GM10847 (cell line): Measurements from ENCODE around the gene CENPX.

Experiments
- POLR2A ChIP-seq: IDR thresholded peaks from 2 replicates; pipeline ENCODE4 v1.6.1; 2011; ENCODE audit not compliant: insufficient read length; ENCODE audit errors: extremely low read depth

Gene CENPX

DNA sequence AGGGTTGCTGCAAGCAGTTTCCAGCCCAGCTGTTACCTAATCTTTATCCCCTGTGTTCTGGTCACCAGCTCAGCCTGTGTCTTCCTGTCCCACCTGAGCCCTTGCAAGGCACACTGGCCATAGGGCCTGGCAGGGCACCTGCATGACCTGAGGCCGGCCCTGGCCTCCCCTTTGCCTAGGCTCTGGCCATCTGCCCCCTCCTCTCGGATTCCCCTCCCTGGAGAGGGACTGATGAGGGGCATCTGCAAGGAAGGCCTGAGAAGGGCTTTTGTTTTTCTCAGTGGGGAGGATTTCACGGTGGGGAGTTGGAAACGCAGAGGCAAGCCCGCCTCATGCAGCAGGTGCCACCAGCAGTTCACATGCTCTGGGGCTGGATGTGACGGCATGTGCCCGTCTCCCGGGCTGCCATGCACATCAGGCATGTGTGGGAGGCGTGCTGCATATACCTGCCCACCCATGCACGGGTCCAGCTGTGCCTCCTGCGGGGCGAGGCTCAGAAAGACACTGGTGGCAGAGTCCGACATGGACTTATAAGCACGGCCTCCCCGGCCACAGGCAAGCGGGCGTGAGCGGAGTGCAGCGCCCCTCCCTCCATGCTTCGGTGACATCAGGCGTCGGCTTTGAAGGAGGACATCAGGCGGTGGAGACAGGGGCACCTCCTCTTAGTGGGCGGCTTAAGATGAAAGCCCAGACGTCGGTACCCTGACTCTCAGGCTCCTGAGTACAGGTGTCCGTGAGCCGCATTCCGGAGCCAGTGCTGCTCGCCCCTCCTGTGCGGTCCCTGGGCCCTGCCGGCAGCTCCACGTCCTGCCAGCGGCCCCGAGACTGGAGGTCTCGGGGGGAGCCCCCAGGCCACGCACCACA, 28.7 kb downstream of the CENPX start:
- TF ChIP-seq POLR2A: no peak

DNA sequence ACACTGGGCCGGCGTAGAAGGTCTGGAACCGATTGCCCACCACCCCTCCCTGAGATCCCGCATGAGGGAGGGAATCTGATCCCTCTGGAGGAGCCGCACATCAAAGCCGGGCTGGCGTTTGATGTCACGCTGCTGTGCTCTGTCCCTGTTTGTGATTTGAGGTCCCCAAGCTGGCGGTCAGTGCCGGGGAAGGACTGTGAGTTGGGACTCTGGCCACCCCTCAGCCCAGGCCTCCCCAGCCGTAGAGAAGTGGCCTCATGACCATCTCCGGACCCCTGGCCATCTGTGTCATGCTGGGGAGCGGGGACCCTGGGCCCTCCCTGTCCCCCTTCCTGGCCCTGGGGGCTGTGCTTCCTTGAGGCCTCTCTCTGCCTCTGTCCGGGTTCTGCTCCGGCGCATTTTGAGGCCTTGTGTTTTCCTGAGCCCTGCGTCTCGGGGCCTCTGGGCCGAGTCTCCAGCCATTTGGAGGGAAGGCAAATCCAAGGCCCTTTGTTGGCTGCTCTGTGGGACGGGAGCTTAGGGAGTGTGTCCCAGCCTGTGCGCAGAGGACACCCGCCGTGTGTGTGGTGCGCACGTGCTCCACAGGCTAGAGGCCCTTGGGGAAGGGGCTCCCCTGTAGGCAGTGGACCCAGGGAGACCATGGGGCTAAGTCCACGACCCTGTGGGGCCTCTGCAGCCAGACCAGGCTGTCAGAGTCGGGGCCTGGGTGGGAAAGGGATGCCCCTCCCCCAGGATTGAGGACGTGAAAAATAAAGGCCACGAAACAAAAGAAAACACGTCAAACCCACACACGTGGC, 30.2 kb downstream of the CENPX start:
- no peak for TF ChIP-seq POLR2A

DNA sequence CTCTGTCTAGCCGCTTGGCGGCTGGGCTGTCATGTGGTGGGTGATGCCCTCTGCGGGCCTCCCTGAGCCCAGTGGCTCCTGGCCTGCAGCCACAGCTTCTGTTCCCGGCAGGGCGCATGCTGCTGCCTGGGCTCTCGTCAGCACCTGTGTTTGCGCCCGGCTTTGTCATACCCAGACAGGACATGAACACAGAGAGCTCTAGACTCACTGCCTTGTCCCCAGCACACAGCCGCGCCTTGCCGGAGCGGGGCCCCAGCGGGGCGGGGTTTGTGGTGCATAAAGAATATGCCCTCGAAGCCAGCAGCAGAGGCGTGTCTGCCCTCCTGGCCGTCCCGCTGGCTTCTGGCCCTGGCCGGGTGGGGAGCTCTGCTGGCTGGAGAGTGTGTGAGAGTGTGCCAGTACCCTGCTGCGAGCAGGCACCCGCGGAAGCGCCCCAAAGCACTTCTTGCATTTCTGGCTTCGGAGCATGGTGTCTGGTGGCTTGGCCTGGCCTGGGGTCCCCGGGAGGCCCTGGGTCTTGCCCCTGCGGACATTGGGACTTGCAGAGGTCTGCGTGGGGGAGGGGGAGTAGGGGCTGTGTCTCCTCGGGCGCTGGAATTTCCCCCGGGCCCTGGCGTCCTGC, 30.9 kb downstream of the CENPX start:
- TF ChIP-seq POLR2A: no peak

DNA sequence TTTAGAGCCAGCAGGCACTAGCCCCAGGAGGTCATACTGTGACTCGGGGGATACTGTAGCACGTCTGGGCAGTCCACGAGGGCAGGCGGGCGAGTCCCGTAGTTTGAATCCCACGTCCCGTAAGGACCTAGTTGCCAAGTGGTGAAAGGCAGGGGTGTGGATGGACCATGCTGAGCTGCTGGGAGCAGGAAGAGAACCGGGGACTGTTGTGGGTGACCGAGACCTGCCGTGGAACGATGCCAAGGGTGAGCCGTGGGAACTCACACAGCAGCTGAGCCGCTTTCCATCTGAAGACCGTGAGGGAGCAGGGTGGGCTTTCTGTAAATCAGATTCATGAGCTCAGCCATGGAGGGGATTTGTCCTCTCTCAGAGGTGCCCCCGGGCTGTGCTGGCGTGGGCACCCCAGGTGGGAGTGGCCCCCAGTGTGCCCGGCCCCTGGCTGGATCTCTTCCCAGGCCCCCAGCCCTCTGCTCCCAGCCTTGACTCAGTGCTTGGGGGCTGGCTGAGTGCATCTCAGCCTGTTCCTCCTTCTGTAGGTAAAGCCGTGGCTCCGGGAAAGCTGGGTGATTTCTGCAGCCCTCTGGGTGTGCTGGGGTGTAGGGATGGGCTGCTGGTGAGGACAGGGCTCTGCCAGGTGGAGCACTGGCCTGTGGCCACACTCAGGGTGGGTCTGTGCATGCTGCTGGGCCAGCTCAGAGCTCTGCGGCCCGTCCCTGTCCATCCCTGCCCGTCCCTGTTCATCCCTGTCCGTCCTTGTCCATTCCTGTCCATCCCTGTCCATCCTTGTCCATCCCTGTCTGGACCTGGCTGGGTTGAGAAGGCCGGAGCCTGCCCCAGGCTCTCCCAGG, 31.6 kb downstream of the CENPX start:
- no peak for TF ChIP-seq POLR2A

DNA sequence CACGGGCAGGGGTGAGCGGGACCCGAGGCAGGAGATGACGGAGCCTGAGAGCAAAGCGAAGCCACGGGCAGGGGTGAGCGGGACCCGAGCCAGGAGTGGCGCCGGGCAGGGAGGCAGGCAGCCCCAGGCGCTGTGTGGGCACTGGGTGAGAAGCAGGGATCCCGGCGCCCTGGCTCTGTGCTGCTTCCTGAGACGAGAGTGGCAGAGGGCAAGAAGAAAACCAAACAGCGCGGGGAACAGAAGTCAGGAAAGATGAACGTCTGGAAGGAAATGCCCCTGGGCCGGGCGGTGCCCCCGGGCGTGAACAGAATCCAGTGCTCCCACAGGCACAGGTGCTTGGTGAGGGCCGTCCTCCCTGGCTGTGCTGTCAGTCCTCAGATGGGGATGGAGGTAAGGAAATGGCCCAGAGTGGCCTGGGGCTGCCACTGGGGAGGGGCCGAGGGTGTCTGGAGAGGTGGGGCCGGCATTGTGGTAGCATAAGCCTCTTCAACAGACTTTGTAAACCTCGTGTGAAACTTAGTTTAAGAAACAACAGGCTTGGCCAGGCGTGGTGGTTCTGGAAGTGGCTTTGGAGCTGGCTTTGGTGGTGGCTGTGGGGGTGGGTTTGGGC, 35.4 kb downstream of the CENPX start:
- no peak for TF ChIP-seq POLR2A

DNA sequence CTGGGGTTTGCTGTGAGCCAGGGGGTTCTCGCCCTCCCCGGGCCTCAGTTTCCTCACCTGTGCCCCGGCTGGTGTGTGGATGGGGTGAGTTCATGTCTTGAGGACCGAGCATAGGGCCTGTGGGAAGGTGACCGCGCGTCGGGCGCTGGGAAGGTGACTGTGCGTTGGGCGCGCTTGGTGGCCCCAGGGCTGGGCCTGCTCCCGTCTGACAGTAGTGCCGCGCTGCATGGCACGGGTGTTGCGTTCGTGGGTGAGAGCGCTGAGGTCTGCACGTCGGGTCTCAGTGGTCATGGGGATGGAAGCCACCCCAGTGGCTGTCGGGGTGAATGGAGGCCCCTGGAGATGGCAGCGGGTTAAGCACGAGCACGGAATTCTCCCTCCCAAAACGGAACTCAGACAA, 36.1 kb downstream of the CENPX start:
- TF ChIP-seq POLR2A: no peak

DNA sequence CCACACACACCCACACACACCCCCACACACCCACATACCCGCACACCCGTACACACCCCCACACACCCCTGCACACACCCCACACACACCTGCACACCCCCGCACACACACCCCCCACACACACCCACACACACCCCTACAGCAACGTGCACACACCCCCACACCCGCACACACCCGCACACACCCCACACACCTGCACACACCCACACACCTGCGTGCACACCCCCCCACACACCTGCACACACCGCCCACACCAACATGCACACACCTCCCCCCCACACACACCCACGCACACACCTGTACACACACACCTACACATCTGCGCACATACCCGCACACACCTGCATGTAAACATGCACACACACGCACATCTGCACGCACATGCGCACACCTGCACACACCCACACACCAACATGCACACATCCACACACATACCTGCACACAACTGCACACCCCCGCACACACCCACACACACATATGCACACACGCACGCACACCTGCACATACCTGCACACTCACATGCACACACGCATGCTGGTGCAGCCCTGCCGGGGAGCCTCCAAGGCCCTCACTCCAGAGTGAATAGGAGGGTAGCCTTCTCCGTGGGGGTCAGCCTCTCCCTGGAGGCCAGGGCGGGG, 37.8 kb downstream of the CENPX start:
- TF ChIP-seq POLR2A: no peak

DNA sequence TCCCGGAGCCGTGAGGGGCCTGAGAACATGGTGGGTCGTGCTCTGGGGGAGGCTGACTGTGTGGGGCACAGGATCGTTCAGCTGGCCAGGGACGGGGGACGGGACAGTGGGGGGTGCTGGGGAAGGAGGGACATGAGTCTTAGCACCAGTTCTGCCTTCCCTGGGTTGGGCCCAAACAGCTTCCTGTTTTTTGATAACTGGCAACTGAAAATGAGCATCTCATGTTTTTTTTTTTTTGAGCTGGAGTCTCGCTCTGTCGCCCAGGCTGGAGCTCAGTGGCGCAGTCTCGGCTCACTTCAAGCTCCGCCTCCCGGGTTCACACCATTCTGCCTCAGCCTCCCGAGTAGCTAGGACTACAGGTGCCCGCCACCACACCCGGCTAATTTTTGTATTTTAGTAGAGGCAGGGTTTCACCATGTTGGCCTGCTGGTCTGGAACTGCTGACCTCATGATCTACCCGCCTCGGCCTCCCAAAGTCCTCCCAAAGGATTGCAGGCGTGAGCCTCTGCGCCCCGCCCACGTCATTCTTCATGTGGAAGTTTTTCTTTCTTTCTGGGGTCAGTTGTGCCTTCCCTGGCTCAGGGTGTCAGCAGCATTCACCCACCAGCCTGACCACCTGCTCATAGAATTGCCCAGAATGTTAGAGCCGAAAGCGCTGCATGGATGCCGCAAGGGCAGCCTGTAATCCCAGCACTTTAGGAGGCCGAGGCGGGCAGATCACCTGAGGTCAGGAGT, 38.9 kb downstream of the CENPX start:
- TF ChIP-seq POLR2A: no peak

DNA sequence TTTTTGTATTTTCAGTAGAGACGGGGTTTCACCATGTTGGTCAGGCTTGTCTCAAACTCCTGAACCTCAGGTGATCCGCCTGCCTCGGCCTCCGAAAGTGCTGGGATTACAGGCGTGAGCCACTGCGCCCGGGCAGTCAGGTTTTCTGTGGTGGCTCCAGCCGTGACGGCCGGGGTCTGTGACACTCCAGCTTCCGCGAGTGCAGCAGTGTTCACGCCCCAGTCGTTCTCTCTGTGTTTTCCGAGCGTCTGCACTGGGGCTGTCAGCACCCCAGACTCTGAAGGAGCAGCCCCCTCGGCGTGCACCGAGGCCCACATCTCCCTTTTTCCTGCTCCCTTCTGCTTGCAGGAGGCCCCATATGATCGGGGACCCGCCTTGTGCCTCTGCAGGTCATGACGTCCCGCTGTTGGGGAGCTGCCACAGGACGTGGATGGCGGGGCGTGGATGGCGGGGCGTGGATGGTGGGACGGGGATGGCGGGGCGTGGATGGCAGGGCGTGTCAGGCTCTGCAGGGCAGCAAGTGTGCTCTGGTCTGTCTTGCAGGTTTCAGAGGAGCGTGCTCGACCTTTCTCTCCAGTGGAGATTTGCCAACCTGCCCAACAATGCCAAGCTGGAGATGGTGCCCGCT, 39.6 kb downstream of the CENPX start:
- TF ChIP-seq POLR2A: no peak

DNA sequence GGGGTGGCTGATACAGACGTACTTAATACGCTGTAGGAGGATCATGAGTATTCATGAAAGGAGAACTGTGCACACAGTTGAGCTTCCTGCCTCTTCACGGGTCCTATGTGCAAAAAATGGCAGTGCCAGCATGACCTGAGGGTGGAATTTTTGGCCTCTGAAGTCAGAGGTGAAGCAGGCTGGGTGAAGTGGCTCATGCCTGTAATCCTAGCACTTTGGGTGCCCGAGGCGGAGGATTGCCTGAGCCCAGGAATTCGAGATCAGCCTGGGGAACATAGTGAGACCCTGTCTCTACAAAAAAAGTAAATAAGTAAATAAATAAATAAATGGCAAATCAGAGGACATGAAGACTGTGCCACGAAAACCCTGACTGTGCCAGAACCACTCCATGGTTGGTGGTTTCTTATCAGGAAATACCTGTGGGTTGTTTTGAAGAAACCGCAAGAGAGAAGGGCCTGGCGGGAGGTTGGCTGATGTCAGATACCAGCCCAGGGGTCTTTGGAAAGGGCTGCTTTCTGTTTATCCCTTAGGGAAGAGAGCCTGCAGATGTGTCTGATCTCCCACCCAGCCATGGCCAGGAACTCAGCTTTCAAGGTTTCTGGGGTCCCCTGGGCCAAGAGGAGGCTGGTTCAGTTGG, 41.9 kb downstream of the CENPX start:
- no peak for TF ChIP-seq POLR2A

DNA sequence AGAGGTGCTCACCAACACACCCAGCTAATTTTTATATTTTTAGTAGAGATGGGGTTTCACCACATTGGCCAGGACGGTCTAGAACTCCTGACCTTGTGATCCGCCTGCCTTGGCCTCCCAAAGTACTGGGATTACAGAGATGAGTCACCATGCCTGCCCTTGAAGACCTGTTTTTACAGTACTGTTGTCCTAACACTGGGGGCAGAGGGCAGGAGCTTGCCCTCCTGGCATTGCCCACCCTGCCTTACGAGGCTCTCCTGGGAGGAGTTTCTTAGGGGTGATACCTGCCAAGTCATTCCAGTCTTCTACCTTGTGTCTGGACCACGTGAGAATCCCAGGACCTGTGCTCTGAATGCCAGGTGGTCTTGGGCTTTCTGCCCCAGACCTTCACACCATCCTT, 42.6 kb downstream of the CENPX start:
- no peak for TF ChIP-seq POLR2A

DNA sequence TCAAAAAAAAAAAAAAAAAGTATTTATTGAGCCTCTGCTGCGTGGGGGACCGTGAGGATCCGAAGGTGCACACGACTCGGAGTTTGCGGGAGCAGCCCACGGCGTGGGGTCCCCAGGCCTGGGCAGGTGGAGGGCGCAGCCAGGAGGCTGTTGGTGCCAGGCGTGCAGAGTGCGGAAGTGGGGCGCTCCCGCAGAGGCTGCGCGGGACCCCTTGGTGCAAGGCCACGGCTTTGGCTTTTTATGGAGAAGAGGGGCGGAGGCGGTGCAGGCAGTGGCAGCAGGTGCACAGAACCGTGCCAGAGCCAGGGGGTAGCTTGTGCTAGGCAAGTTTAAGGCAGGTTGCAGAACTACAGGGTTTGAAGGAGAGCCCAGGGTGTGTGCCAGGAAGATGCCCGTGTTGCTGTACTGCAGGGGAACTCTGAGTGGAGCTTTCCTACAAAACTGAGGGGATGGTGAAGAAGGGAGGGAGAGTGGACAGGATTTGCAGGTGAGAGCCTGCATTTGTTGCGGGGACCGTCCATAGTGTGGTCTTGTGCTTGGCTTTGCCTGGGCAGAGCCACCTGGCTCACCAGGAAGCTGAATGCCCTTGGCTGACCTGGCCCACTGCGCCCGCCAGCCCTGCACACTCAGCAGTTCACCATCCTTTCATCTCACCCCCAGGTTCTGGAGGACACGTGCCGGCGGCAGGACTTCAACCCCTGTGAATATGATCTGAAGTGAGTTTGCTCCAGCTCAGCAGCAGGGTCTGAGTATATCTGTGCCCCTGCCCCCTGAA, 44.0 kb downstream of the CENPX start:
- TF ChIP-seq POLR2A: no peak
